ENCODE results near the gene SULT1C4. TPM values are rescaled to one million over a fixed set of nuclear protein-coding genes. Genes with fewer than 3 reads are reported as not detected.
"Not testable (repeated sequence)": the region's sequence is repeated elsewhere in the genome, so short reads cannot be mapped to it uniquely, and the experiment has no call there.

The SULT1C4 gene
- total RNA-seq, result 6.6 TPM

GRCh38 chr2:108377815-108378630, at the start of gene SULT1C4:
SULT1C4 (plus strand) TSS chr2:108377954; CDS start chr2:108378338, 384 bp downstream.
- DNase-seq, result no peak

DNA sequence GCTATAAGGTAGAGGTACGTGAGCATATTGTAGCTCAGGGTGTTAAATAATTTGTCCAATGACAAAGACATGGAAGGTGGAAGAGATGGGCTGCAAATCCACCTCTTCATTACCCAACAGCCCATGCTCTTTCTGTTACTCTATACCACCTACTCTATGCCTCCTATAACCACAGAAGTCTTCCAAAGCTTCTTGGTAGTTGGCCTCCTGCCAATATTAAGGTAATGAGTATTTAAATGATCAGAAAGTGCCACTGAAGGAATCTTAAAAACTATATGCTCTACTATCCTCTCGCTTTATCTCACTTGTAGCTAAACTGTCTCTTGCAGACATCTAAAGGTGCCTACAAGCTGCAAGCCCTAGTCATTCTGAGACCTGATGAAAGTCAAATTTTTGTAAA, 48.0 kb upstream of the SULT1C4 start:
- DNase-seq, result no peak

DNA sequence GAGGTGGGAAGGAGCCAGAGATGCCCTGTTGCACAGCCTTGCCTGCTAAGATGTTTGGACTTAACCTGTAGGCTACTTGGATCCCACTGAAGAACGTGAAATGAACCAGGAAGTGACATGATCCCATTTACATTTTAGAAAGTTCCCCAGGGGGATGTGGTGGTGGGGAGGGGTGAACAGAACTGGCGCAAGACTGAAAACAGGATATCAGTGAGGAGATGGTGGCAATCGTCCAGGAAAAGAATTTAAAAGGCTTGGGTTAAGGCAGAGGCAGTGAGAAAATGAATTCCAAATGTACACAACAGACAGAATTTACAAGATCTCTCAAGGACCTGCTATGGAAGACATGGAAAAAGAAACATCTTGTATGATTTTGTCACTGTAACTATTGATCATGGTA, 46.8 kb upstream of the SULT1C4 start:
- no peak for DNase-seq

DNA sequence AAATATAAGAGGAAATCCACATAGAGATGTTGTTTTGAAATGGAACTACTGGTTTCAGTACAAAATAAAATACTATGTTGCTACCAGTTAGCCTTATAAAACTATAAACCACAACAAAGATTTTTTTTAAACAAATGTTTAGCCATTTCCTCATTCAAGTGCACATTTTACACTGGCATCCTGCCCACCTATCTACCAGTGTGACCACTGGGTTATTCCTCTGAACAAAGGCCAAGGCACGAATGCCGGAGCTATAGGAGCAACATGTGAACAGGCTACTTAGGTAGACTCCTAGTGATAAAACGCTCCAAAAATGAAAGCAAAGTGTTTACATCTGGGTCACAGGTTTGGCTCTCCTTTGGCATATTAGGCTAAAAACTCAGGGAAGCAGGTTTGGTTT, 31.8 kb upstream of the SULT1C4 start:
- DNase-seq, result no peak

- no peak for DNase-seq
Observed at GRCh38 chr2:108346827-108347226, 30.9 kb upstream of the SULT1C4 start.

- DNase-seq, result no peak
Observed at GRCh38 chr2:108347786-108348185, 30.0 kb upstream of the SULT1C4 start.

GRCh38 chr2:108348816-108349570, 28.8 kb upstream of the SULT1C4 start:
- no peak for DNase-seq

DNA sequence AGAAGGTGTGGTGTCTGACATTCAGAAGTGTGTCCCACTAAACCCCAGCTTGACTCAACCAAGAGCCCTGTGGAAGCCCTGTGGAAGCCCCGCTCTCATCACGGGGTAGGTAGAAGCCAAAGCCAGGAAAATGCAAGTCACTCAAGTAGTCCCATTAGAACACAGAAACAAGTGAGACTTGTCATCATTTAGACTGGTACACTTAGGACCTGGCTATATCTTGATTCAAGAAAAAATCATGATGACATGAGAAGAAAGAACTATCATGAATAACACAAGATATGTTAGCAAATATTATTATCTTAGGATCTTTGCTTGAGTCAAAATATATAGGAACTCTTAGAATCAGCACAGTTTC, 28.2 kb upstream of the SULT1C4 start:
- DNase-seq, result no peak

- no peak for DNase-seq
Observed at GRCh38 chr2:108351889-108352288, 25.9 kb upstream of the SULT1C4 start.

DNA sequence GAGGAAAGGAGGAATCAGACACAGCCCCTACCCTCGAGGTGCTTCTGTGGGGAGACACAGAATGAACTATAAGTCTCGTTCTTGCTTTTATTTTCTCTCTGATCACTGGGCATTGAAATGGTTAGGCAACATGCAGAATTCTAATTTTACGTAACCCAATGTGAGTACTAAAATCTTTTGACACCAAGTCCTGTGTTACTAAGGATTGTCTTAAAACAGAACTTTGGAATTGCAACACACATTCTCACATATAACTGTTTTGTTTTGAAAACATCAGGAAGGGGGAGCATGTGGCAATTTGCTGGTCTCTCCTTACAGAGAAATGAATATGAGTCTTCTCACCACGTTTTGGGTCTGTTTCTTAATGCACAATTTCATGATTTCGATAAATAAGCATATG, 23.6 kb upstream of the SULT1C4 start:
- DNase-seq, result no peak

GRCh38 chr2:108355906-108356734, 21.6 kb upstream of the SULT1C4 start:
- no peak for DNase-seq

DNA sequence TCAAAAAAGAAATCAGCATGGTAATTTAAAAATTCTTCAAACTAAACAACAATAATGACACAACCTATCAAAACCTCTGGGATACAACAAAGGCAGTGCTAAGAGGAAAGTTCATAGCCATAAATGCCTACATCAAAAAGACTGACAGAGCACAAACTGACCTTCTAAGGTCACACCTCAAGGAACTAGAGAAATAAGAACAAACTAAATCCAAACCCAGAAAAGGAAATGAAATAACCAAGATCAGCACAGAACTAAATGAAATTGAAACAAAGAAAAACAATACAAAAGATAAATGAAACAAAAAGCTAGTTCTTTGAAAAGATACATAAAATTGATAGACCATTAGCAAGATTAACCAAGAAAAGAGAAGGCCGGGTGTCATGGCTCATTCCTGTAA, 18.4 kb upstream of the SULT1C4 start:
- DNase-seq, result not testable (repeated sequence)

GRCh38 chr2:108360776-108361468, 16.8 kb upstream of the SULT1C4 start:
- no peak for DNase-seq

DNA sequence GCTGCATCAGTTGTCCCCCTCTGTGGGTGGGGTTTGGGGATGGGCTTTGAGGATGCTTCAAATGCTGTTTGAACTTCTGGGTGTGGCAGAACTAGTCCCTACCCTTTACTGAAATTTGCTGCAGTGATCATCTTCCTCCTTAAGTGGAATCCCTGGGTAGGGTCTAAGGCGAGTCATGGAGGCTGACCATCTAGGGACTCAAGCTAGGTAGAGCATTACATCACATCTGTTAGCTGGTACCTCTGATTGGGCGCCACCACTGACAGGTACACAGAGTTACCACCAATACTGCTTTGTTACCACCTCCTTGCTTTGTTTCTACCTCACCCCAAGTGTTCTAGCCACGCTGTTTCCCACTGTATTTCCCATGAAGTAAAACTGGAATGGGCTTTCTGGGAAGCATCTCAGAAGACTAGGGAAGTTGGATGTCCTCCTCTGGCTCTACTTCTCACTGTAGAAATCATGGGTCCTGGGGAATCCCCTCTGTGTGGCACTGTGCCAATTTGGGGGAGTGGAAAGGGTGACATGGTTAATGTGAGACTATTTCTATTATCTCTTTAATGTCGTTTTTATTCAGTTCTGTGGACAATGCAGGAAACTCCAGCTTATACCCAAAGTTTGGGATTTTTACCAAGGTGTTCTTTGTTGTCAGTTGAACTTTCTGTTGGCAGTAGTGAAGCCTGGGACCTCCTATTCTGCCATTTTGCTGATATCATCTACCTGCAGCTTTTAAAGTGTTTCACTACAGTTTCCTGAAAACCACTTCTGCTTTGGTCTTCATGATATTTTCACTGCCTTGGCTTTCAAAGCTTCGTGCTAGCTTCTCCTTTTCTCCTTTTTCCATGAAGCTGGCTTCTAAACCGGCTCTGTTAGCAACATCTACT, 14.5 kb upstream of the SULT1C4 start:
- no peak for DNase-seq

DNA sequence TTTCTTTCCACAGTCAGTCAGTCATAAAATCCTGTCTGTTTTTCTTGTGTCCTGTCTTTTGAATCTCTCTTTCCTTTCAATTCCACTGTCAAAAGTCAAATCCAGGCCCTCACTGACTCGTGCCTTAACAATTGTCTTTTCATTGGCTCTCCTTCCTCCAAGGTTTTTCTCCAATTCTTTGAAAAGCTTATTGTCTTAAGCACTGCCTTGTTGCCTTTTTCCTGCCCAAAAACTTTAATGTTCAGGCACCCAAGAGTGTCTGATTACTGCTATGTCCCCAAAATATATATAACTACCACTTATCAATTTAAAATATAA, 13.9 kb upstream of the SULT1C4 start:
- DNase-seq, result no peak

DNA sequence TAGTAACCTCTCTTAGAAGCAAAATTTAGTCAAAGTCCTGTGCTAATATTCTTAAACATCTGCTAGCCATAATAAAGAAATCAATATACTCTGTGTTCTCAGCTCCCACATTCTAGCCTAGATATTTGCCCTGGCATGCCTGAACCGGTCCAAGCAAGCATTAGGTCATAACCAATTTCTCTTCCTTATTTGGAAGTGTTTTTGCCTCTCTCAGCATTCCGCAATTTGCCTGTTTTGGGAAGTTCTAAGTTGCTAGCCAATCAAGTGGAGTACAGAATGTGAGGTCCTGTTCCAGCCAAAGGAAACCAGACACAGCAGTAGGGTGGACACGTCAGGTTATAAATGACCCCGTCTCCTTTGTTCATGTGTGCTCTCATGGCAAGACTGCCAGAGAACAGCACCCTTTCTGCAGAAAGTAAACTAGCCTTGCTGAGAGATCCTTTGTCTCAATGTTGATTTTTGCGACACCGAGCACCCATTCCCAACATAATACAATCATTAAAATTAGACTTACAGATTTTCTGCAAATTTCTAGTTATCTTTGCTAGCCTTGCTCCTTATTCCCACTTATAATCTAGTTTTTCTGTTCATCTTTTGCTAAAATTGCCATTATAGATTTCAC, 13.0 kb upstream of the SULT1C4 start:
- DNase-seq, result no peak

- DNase-seq, result no peak
Observed at GRCh38 chr2:108365656-108366055, 12.1 kb upstream of the SULT1C4 start.

GRCh38 chr2:108367014-108367413, 10.7 kb upstream of the SULT1C4 start:
- no peak for DNase-seq

GRCh38 chr2:108367561-108368175, 10.1 kb upstream of the SULT1C4 start:
- no peak for DNase-seq

- DNase-seq, result no peak
Observed at GRCh38 chr2:108369153-108369552, 8.6 kb upstream of the SULT1C4 start.

Data from occipital lobe (tissue), 2 donors.